Activated naive CD4-positive, alpha-beta T cell (primary cell): Measurements from ENCODE around the gene PPM1L.
"Not testable (repeated sequence)": the region's sequence is repeated elsewhere in the genome, so short reads cannot be mapped to it uniquely, and the experiment has no call there.

Experiments used
- DNase-seq, 4 experiments: peaks; one replicate each; lab custom pipeline; 2025; lab: John Stamatoyannopoulos, UW

Gene PPM1L

GRCh38 chr3:160755776-160756304 is at the start of gene PPM1L:
TSS of gene PPM1L (plus strand) at chr3:160756231.
- peak; percentile 16 to 58 (median 33) for DNase-seq

- DNase-seq, result no peak
Measured at GRCh38 chr3:160707187-160707794, 48.7 kb upstream of the PPM1L start.

GRCh38 chr3:160709477-160710182 is 46.4 kb upstream of the PPM1L start:
- no peak for DNase-seq

GRCh38 chr3:160713144-160713543 is 42.9 kb upstream of the PPM1L start:
- DNase-seq, result not testable (repeated sequence)

- no peak for DNase-seq
Measured at GRCh38 chr3:160719710-160720109, 36.3 kb upstream of the PPM1L start.

GRCh38 chr3:160720123-160720746 is 35.8 kb upstream of the PPM1L start:
- DNase-seq, result no peak

- no peak for DNase-seq
Measured at GRCh38 chr3:160722331-160722730, 33.7 kb upstream of the PPM1L start.

GRCh38 chr3:160725338-160725737 is 30.7 kb upstream of the PPM1L start:
- DNase-seq, result no peak

GRCh38 chr3:160735826-160736225 is 20.2 kb upstream of the PPM1L start:
- no peak for DNase-seq

GRCh38 chr3:160738048-160738447 is 18.0 kb upstream of the PPM1L start:
- DNase-seq, result no peak

GRCh38 chr3:160739079-160739478 is 17.0 kb upstream of the PPM1L start:
- DNase-seq, result no peak

GRCh38 chr3:160746976-160747375 is 9.1 kb upstream of the PPM1L start:
- DNase-seq, result no peak

GRCh38 chr3:160747422-160747821 is 8.6 kb upstream of the PPM1L start:
- DNase-seq, result no peak

- DNase-seq, result no peak
Measured at GRCh38 chr3:160748231-160748630, 7.8 kb upstream of the PPM1L start.

- DNase-seq, result no peak
Measured at GRCh38 chr3:160748787-160749186, 7.2 kb upstream of the PPM1L start.

GRCh38 chr3:160753953-160754352 is 2.1 kb upstream of the PPM1L start:
- DNase-seq, result no peak

GRCh38 chr3:160754371-160754854 is 1.6 kb upstream of the PPM1L start:
- peak in 2 of 4 experiments; percentile 1 to 10 for DNase-seq

- peak; percentile 80 to 92 (median 83) for DNase-seq
Measured at GRCh38 chr3:160754855-160755747, 930 bp upstream of the PPM1L start.

GRCh38 chr3:160757233-160758106 is 1.4 kb downstream of the PPM1L start:
- peak in 2 of 4 experiments; percentile 0 for DNase-seq

- no peak for DNase-seq
Measured at GRCh38 chr3:160758929-160759577, 3.0 kb downstream of the PPM1L start.
